Lower leg skin (tissue), 3 donors: Measurements from ENCODE around the gene DNAH9.

ENCODE experiments used
- POLR2A ChIP-seq, 2 donors: fragments of 450-650 bp; IDR thresholded peaks; one replicate each; pipeline ENCODE4 v1.6.1; 2016 to 2017; ENCODE audit warnings: antibody characterized with exemption in 2 of 2, mild to moderate bottlenecking in 1 of 2, moderate library complexity in 1 of 2
- TF ChIP-seq, protein P1 (sequence below), 3 donors: fragments of 450-650 bp; IDR thresholded peaks; one replicate each; pipeline ENCODE4 v1.5.1; 2016; ENCODE audit warnings: antibody characterized with exemption in 3 of 3, mild to moderate bottlenecking in 3 of 3, moderate library complexity in 2 of 3

DNA sequence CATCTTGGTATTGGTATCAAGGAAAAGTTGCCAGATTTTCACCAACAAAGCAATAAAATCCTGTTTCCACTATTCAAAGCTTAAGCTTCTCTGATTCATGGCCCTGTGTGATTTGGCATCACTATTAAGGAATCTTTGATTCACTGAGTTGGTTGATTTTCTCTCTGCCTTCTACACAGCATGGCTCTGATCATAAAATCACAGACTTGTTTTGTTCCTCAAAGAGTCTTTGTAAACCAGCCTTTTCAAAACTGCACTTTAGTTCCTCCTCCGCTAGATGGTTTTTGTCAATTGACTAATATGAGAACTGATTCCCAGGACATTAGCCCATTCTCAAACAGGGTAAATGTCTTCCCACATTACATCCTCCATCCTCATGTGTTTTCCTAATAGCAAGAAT lies 197.6 kb downstream of the DNAH9 start:
- TF ChIP-seq, protein P1, sequence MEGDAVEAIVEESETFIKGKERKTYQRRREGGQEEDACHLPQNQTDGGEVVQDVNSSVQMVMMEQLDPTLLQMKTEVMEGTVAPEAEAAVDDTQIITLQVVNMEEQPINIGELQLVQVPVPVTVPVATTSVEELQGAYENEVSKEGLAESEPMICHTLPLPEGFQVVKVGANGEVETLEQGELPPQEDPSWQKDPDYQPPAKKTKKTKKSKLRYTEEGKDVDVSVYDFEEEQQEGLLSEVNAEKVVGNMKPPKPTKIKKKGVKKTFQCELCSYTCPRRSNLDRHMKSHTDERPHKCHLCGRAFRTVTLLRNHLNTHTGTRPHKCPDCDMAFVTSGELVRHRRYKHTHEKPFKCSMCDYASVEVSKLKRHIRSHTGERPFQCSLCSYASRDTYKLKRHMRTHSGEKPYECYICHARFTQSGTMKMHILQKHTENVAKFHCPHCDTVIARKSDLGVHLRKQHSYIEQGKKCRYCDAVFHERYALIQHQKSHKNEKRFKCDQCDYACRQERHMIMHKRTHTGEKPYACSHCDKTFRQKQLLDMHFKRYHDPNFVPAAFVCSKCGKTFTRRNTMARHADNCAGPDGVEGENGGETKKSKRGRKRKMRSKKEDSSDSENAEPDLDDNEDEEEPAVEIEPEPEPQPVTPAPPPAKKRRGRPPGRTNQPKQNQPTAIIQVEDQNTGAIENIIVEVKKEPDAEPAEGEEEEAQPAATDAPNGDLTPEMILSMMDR (IDR thresholded peaks at IDR 0.05) = no peak
- TF ChIP-seq POLR2A (IDR thresholded peaks at IDR 0.05) = no peak
